Heart right ventricle (tissue), 16 donors: ENCODE measurements around the gene CMIP. TPM values are rescaled to one million over a fixed set of nuclear protein-coding genes. Genes with fewer than 3 reads are reported as not detected.

Source experiments
- ATAC-seq, 8 donors: fragments of 200-7000 bp; cut with Tn5 transposase; one replicate each; pipeline ENCODE4 v1.9.1; 2020; ENCODE audit warnings: mild to moderate bottlenecking in 8 of 8, moderate library complexity in 8 of 8, moderate number of reproducible peaks in 1 of 8
- DNase-seq, 2 donors: peaks; one replicate each; pipeline ENCODE4 v3.0.0-alpha.2; 2020
- H3K27ac ChIP-seq, 10 donors: fragments of 200-600 bp; sonication (generic) in 2 of 10; one replicate each; pipeline versions ENCODE4 v1.5.0 to v1.8.0; 2020 to 2022; ENCODE audit warnings: mild to moderate bottlenecking in 3 of 10
- H3K27me3 ChIP-seq, 7 donors: fragments of 200-600 bp; one replicate each; pipeline ENCODE4 v1.8.0; 2021 to 2022; ENCODE audit warnings: mild to moderate bottlenecking in 2 of 7
- H3K36me3 ChIP-seq, 9 donors: fragments of 200-600 bp; sonication (generic) in 1 of 9; one replicate each; pipeline versions ENCODE4 v1.5.0 to v1.8.0; 2020 to 2022; ENCODE audit warnings: mild to moderate bottlenecking in 2 of 9
- H3K4me1 ChIP-seq, 9 donors: fragments of 200-600 bp; sonication (generic) in 1 of 9; one replicate each; pipeline versions ENCODE4 v1.5.0 to v1.8.0; 2020 to 2022; ENCODE audit warnings: mild to moderate bottlenecking in 4 of 9
- H3K4me3 ChIP-seq, 10 donors: fragments of 200-600 bp; sonication (generic) in 2 of 10; one replicate each; pipeline versions ENCODE4 v1.5.0 to v1.8.0; 2020 to 2022; ENCODE audit warnings: mild to moderate bottlenecking in 7 of 10, moderate library complexity in 2 of 10
- H3K9me3 ChIP-seq, 11 donors: fragments of 200-600 bp in 10 of 11; sonication (generic) in 2 of 11; one replicate each; pipeline versions ENCODE4 v1.5.0 to v1.8.0; 2013 to 2022; ENCODE audit warnings: mild to moderate bottlenecking in 2 of 11, control low read depth in 1 of 11, moderate library complexity in 1 of 11
- CTCF ChIP-seq, 9 donors: fragments of 200-600 bp; sonication (generic) in 2 of 9; IDR thresholded peaks; one replicate each; pipeline versions ENCODE4 v1.5.0 to v1.8.0; 2021 to 2022; ENCODE audit warnings: antibody characterized with exemption in 9 of 9, mild to moderate bottlenecking in 5 of 9, moderate library complexity in 1 of 9
- WGBS, 2 donors: extraction: QIAGEN DNeasy Blood & Tissue Kit; methylation state at CpG; one replicate each; pipeline ENCODE4 v1.1.7; 2013; ENCODE audit warnings: inconsistent platforms in 1 of 2; 5-methylcytosine and 5-hydroxymethylcytosine counted together
- intact Hi-C, 10 donors: fragments of 100-400 bp; cut with DNase I; formaldehyde crosslinking; loops; one replicate each; pipeline versions ENCODE4 v1.11.1 to v1.14.2; 2022
- polyA plus RNA-seq, 2 donors: library from polyadenylated mRNA; stranded (reverse); fragments of 200-250 nt; gene quantifications; one replicate each; pipeline ENCODE4 v1.2.3, GENCODE V29; 2013
- total RNA-seq, 10 donors: library from RNA; stranded (reverse); fragmentation: NEBNext Ultra II Directional in 3 of 10; extraction: Animal tissue kit (Norgen Biotek cat#: 25700) in 3 of 10; gene quantifications; one replicate each; pipeline versions ENCODE4 v1.2.1 to v1.2.4, GENCODE V29; 2021 to 2023
- donor health status: Arrhythmogenic right ventricular cardiomyopathy.
- donor health status: ischemic (EF 13 %, LVEDD 7.1; RV severe dilation, severe dysfunction).
- donor health status: healthy with polysubstance abuse.
- donor health status: DM: no; HTN: yes; CAD: no.
- donor health status: DM: no; HTN: no; CAD: no.
- donor health status: ischemic (EF 25% LVEDD 6.9; RV normal size, moderate dysfunction).
- donor health status: ischemic (EF 25% LVEDD 5.7; RV mildly dilated, moderate dysfunction).
- donor health status: healthy.
- donor health status: DM: yes; HTN: yes; CAD: no.
- donor health status: Ischemic cardiomyopathy.
- donor health status: ischemic (EF 35%, LVEDD 5.7; RV mildly dilated, moderate dysfunction).
- donor health status: nonischemic (EF 11% LVEDD 7.7; RV severe dilation, severe dysfunction).
- donor health status: DM: yes; HTN: yes; CAD: no.
- donor health status: PGD.
- donor health status: ischemic (EF 29% LVEDD 5.4; RV normal size, mild dysfunction).
- donor health status: nonischemic (EF 23%, LVEDD 6.1; RV moderate dilation, normal function).

The CMIP gene
- total and polyA plus RNA-seq, 12 donors, result 5.4 to 32.8 (median 13.0) TPM

- no peak for TF ChIP-seq CTCF (IDR thresholded peaks at IDR 0.05)
- Histone ChIP-seq H3K4me3 (no peak overlapping the region), H3K9me3 (no peaks in the 10 kb centered on the region), H3K36me3 (peaks cover 0 to 97% (median 0%) of the 10 kb centered on the region in 9 donors), H3K27me3 (no peaks in the 10 kb centered on the region), H3K27ac (no peak overlapping the region), H3K4me1 (peaks cover 0 to 35% (median 20%) of the 10 kb centered on the region in 9 donors)
- 76 to 84% methylated on average over 35 of the region's 35 CpGs for WGBS, 2 donors
- no peak for DNase-seq
- intact Hi-C loops, result no loop called here
- ATAC-seq, result peak in 6 of 8 donors; percentile 14 to 39 (median 24)
These were observed 233.9 kb downstream of the CMIP start for GRCh38 chr16:81678326-81679095.

- Histone ChIP-seq H3K27ac (no peak overlapping the region), H3K9me3 (no peaks in the 10 kb centered on the region), H3K36me3 (peaks cover 0 to 91% (median 0%) of the 10 kb centered on the region in 9 donors), H3K4me3 (no peak overlapping the region), H3K27me3 (no peaks in the 10 kb centered on the region), H3K4me1 (peaks cover 0 to 35% (median 20%) of the 10 kb centered on the region in 9 donors)
- intact Hi-C loops, result no loop called here
- TF ChIP-seq CTCF (IDR thresholded peaks at IDR 0.05), result no peak
- peak in 2 of 8 donors; percentile 24 to 32 for ATAC-seq
- 82 to 89% methylated on average over 16 of the region's 16 CpGs for WGBS, 2 donors
- DNase-seq, result no peak
These were observed 235.3 kb downstream of the CMIP start for GRCh38 chr16:81679721-81680430.

GRCh38 chr16:81680444-81681275 is 236.1 kb downstream of the CMIP start:
- WGBS, 2 donors, result 82 to 84% methylated on average over 22 of the region's 22 CpGs
- intact Hi-C loops, result no loop called here
- H3K4me3 ChIP-seq, result no peak overlapping the region
- peaks cover 0 to 35% (median 20%) of the 10 kb centered on the region in 9 donors for H3K4me1 ChIP-seq
- peak in 7 of 8 donors; percentile 6 to 43 (median 34) for ATAC-seq
- no peak overlapping the region for H3K27ac ChIP-seq
- no peak for TF ChIP-seq CTCF (IDR thresholded peaks at IDR 0.05)
- no peak for DNase-seq
- H3K9me3 ChIP-seq, result no peaks in the 10 kb centered on the region
- H3K36me3 ChIP-seq, result peaks cover 0 to 87% (median 0%) of the 10 kb centered on the region in 9 donors
- no peaks in the 10 kb centered on the region for H3K27me3 ChIP-seq

- Histone ChIP-seq H3K4me1 (peaks cover 0 to 35% (median 20%) of the 10 kb centered on the region in 9 donors), H3K9me3 (no peaks in the 10 kb centered on the region), H3K36me3 (peaks cover 0 to 88% (median 0%) of the 10 kb centered on the region in 9 donors), H3K4me3 (no peak overlapping the region), H3K27me3 (no peaks in the 10 kb centered on the region), H3K27ac (no peak overlapping the region)
- TF ChIP-seq CTCF (IDR thresholded peaks at IDR 0.05), result no peak
- 98 to 100% methylated on average over 14 of the region's 14 CpGs for WGBS, 2 donors
- ATAC-seq, result no peak
- intact Hi-C loops, result no loop called here
- DNase-seq, result no peak
These were observed 236.7 kb downstream of the CMIP start for GRCh38 chr16:81681311-81681710.
